GM12878 (cell line): ENCODE results near the gene LAMA2. TPM values are rescaled to one million over a fixed set of nuclear protein-coding genes. Genes with fewer than 3 reads are reported as not detected.

Source experiments
- ATAC-seq: fragments of 200-7000 bp; cut with Tn5 transposase; 3 replicates; pipeline ENCODE4 v1.9.1; 2020; ENCODE audit warnings: mild to moderate bottlenecking, moderate library complexity
- BruUV-seq: library from RNA; stranded (reverse); fragments of 400-500 nt; replicated peaks from 2 replicates; lab custom pipeline; 2021; lab: Mats Ljungman, UMichigan
- CTCF ChIA-PET: fragments of 300-600 bp; sonication (Branson Sonifier 250); formaldehyde crosslinking; extraction: SDS; loops from one replicate; lab custom pipeline; 2021; ENCODE audit warnings: inconsistent platforms; lab: Yijun Ruan, JAX
- POLR2A ChIA-PET: fragments of 350-600 bp; formaldehyde crosslinking; extraction: SDS; loops from one replicate; lab custom pipeline; 2021; ENCODE audit warnings: inconsistent platforms; lab: Charles Lee
- RAD21 ChIA-PET: fragments of 300-600 bp; sonication (Branson Sonifier 250); formaldehyde crosslinking; loops from one replicate; lab custom pipeline; 2023; ENCODE audit warnings: antibody characterized with exemption; ENCODE audit not compliant: unreplicated experiment; lab: Charles Lee
- SMC1A ChIA-PET: fragments of 300-600 bp; sonication (Branson Sonifier 250); formaldehyde crosslinking; loops from one replicate; lab custom pipeline; 2023; ENCODE audit not compliant: unreplicated experiment, uncharacterized antibody; lab: Charles Lee
- DNase-seq: peaks from one replicate; pipeline ENCODE4 v3.0.0-alpha.2; 2011; ENCODE audit warnings: low read depth, low spot score
- FAIRE-seq: peaks from 3 replicates; lab custom pipeline; 2011; peaks lifted over from hg19 to GRCh38; lab: Jason Lieb, UNC
- H2AFZ ChIP-seq: 2 replicates; pipeline ENCODE4 v1.6.0; 2011; ENCODE audit warnings: low read depth, low read length, control low read depth; ENCODE audit not compliant: control insufficient read depth
- H3K27ac ChIP-seq: 2 replicates; pipeline ENCODE4 v1.5.1; 2011; ENCODE audit warnings: control low read depth; ENCODE audit not compliant: control insufficient read depth, insufficient read depth
- H3K27me3 ChIP-seq, 2 experiments: replicated peaks in 1 of 2; 2 replicates each; pipeline versions ENCODE4 v1.6.0 to v1.6.1; 2011; ENCODE audit warnings: low read length in 1 of 2; ENCODE audit not compliant: control insufficient read depth in 2 of 2, insufficient read depth in 2 of 2
- H3K36me3 ChIP-seq, 2 experiments: 2 replicates each; pipeline ENCODE4 v1.5.1; 2011; ENCODE audit warnings: low read length in 1 of 2; ENCODE audit not compliant: control insufficient read depth in 2 of 2, insufficient read depth in 2 of 2
- H3K4me1 ChIP-seq: 2 replicates; pipeline ENCODE4 v1.6.1; 2011; ENCODE audit warnings: mild to moderate bottlenecking, low read length, moderate library complexity, mixed read lengths; ENCODE audit not compliant: control insufficient read depth, insufficient read depth
- H3K4me2 ChIP-seq: 2 replicates; pipeline ENCODE4 v1.6.0; 2011; ENCODE audit warnings: control low read depth; ENCODE audit not compliant: control insufficient read depth, insufficient read depth
- H3K4me3 ChIP-seq: fragments of 200-600 bp; sonication (generic); 2 replicates; pipeline ENCODE4 v1.5.1; 2016
- H3K79me2 ChIP-seq: 2 replicates; pipeline ENCODE4 v1.6.0; 2011; ENCODE audit warnings: low read length; ENCODE audit not compliant: control insufficient read depth, insufficient read depth
- H3K9ac ChIP-seq: 2 replicates; pipeline ENCODE4 v1.8.0; 2011; ENCODE audit warnings: low read length, control low read depth, mixed read lengths; ENCODE audit not compliant: control insufficient read depth, insufficient read depth
- H3K9me3 ChIP-seq: replicated peaks from 3 replicates; pipeline ENCODE4 v1.5.1; 2011; ENCODE audit warnings: mild to moderate bottlenecking, low read length; ENCODE audit not compliant: control insufficient read depth, insufficient read depth
- H4K20me1 ChIP-seq: 2 replicates; pipeline ENCODE4 v1.6.0; 2011; ENCODE audit not compliant: control insufficient read depth, insufficient read depth
- CBFB ChIP-seq: IDR thresholded peaks from 2 replicates; pipeline ENCODE4 v1.6.1; 2016; ENCODE audit warnings: antibody characterized with exemption, low read depth
- CEBPB ChIP-seq, 2 experiments: fragments of 150-350 bp in 1 of 2; IDR thresholded peaks; 2 replicates each; pipeline ENCODE4 v1.6.1; 2012 to 2014; ENCODE audit warnings: low read depth in 2 of 2, low read length in 2 of 2, borderline replicate concordance in 1 of 2, inconsistent platforms in 1 of 2
- CHD4 ChIP-seq: fragments of 200-600 bp; sonication (generic); IDR thresholded peaks from 2 replicates; pipeline ENCODE4 v1.6.1; 2016; ENCODE audit warnings: mild to moderate bottlenecking
- GABPA ChIP-seq: IDR thresholded peaks from 2 replicates; pipeline ENCODE4 v1.6.1; 2014; ENCODE audit warnings: antibody characterized with exemption, low read depth, mild to moderate bottlenecking, inconsistent platforms
- IRF4 ChIP-seq: IDR thresholded peaks from 2 replicates; pipeline ENCODE4 v1.6.1; 2011; ENCODE audit warnings: low read depth, low read length
- MTA2 ChIP-seq: fragments of 450-650 bp; IDR thresholded peaks from 2 replicates; pipeline ENCODE4 v1.6.1; 2016; ENCODE audit warnings: low read depth, mild to moderate bottlenecking, moderate library complexity
- NRF1 ChIP-seq: conservative IDR thresholded peaks from 2 replicates; pipeline ENCODE4 v1.6.1; 2011; ENCODE audit warnings: mild to moderate bottlenecking, low read depth, low read length, improper control_type of control experiment
- PAX5 ChIP-seq: IDR thresholded peaks from 2 replicates; pipeline ENCODE4 v1.6.1; 2011; ENCODE audit warnings: low read depth, low read length, borderline replicate concordance
- PAX8 ChIP-seq: fragments of 450-650 bp; IDR thresholded peaks from 2 replicates; pipeline ENCODE4 v1.6.1; 2017; ENCODE audit warnings: mild to moderate bottlenecking, moderate library complexity
- RBBP5 ChIP-seq: fragments of 200-600 bp; sonication (generic); conservative IDR thresholded peaks from 2 replicates; pipeline ENCODE4 v1.6.1; 2016
- TCF3 ChIP-seq: IDR thresholded peaks from 2 replicates; pipeline ENCODE4 v1.6.1; 2012; ENCODE audit warnings: low read depth, mild to moderate bottlenecking, low read length, borderline replicate concordance; ENCODE audit not compliant: insufficient read depth
- ZNF207 ChIP-seq: fragments of 450-650 bp; IDR thresholded peaks from 2 replicates; pipeline ENCODE4 v1.6.1; 2014; ENCODE audit warnings: antibody characterized with exemption, mild to moderate bottlenecking, borderline replicate concordance
- WGBS: methylation state at CpG from one replicate; pipeline ENCODE4 v1.1.6; 2016; ENCODE audit warnings: low lambda C conversion rate; ENCODE audit not compliant: insufficient replicate concordance, insufficient coverage; ENCODE audit errors: missing lambda C conversion rate; 5-methylcytosine and 5-hydroxymethylcytosine counted together
- in situ Hi-C: fragments of 300-500 bp; cut with MboI; formaldehyde crosslinking; loops from 9 replicates; pipeline ENCODE4 v1.14.3; 2018; ENCODE audit warnings: mixed read lengths
- intact Hi-C: fragments of 100-400 bp; cut with micrococcal nuclease; formaldehyde crosslinking; loops from one replicate; pipeline ENCODE4 v1.14.2; 2022; ENCODE audit not compliant: unreplicated experiment
- polyA plus RNA-seq, 11 experiments: library from polyadenylated mRNA; depleted of rRNA in 4 of 11; unstranded in 6 of 11; stranded (reverse) in 5 of 11; fragments of >200 nt; fragmentation: Nextera tagmentation in 4 of 11; fragmentation: Illumina TruSeq in 1 of 11; extraction: Ambion mirVana in 4 of 11; extraction: Trizol in 1 of 11; gene quantifications; 1 replicate in 1 of 11; 2 replicates in 10 of 11; pipeline versions ENCODE4 v1.2.1 to v1.2.3, GENCODE V29; 2011 to 2016; ENCODE audit warnings: inconsistent platforms in 2 of 11, missing spikeins in 2 of 11, low read depth in 1 of 11
- total RNA-seq, 4 experiments: library from RNA; depleted of rRNA in 3 of 4; stranded (reverse); fragments of >200 nt in 3 of 4; fragmentation: Illumina TruSeq in 1 of 4; extraction: Trizol in 1 of 4; gene quantifications; 2 replicates each; pipeline versions ENCODE4 v1.2.1 to v1.2.3, GENCODE V29; 2013 to 2021
- TF ChIP-seq, protein P1 (sequence below): fragments of 450-650 bp; IDR thresholded peaks from 2 replicates; pipeline ENCODE4 v1.6.1; 2017; ENCODE audit warnings: mild to moderate bottlenecking
- TF ChIP-seq, protein P2 (sequence below): IDR thresholded peaks from 2 replicates; pipeline ENCODE4 v1.6.1; 2012; ENCODE audit warnings: mild to moderate bottlenecking, low read depth, low read length

The LAMA2 gene
- total and polyA plus RNA-seq, 10 of the 15 experiments (the other 5 are each of a cell fraction or from before 2014, with no cell fraction given): 0.04 to 2.0 (median 0.37) TPM; not detected in 1

DNA sequence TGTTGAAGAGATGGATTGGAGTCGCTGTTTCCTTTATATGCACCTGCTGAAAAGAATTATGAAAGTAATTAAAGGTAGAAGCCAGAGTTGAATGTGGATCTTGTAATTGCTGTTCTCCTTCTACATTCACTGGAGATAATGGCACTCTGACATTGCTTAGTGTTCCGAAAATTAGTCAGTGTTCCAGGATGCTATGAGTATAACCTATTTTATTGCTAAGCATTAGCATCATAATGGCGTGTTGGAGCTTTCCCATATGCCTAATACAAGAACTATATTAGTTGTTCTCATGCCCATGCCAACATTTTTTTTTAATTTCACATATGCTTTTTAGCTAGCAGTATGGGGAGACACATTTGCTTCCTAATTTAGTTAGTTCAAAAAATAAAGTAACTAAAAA, 590.6 kb downstream of the LAMA2 start (continued):
- TF ChIP-seq ZNF207: no peak
- TF ChIP-seq, protein P1, sequence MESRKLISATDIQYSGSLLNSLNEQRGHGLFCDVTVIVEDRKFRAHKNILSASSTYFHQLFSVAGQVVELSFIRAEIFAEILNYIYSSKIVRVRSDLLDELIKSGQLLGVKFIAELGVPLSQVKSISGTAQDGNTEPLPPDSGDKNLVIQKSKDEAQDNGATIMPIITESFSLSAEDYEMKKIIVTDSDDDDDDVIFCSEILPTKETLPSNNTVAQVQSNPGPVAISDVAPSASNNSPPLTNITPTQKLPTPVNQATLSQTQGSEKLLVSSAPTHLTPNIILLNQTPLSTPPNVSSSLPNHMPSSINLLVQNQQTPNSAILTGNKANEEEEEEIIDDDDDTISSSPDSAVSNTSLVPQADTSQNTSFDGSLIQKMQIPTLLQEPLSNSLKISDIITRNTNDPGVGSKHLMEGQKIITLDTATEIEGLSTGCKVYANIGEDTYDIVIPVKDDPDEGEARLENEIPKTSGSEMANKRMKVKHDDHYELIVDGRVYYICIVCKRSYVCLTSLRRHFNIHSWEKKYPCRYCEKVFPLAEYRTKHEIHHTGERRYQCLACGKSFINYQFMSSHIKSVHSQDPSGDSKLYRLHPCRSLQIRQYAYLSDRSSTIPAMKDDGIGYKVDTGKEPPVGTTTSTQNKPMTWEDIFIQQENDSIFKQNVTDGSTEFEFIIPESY: no peak
- TF ChIP-seq IRF4: no peak

DNA sequence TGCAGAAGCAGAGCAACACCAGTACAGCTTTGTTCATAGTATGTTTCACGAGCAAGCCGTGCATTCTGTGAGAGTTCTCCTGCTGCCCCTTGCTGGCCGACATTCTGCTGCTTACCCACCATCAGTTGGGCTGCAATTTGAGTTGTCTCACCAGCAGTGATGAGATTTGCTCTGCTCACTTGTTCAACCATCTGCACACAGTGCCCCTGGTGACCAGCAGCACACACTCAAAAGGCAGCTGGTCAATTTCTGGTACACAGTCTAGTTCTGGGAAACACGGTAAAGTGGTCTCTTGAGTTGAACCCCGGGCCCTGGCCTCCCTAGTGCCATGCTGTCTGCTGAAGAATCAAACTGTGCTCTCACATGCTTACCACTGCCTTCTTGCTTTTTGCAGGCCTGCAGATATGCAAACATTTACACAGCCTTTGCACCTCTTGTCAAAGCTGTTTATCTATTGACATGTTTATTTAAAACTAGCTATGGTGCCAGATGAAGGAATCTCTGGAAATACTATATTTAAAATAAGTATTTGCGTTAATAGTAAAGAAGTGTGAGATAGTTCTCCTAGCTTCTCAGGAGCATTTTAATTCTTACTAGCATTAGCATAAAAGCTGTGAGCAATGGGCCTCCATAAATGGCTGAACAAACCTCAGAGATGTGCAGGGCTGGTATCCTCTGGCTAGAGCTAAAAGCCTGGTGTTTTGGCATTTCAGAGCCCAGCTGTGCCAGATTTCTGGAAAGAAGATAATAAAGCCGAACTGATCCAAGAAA, 592.7 kb downstream of the LAMA2 start:
- no peaks in the 10 kb centered on the region for H3K9me3 ChIP-seq
- no peak overlapping the region for H3K4me2 ChIP-seq
- 44% methylated on average over 7 of the region's 7 CpGs for WGBS
- no peaks in the 10 kb centered on the region for H3K36me3 ChIP-seq
- H3K9ac ChIP-seq: no peak overlapping the region
- no peaks in the 10 kb centered on the region; a peak in 2 of 4 replicates for H3K27me3 ChIP-seq
- POLR2A ChIA-PET: no interaction called here
- SMC1A ChIA-PET: interaction anchor here (0.6 to 1.0 kb wide), 4 partner anchors 14 to 632 kb away, joined by 3 to 6 read pairs (median 3); no protein-coding TSS in a partner anchor
- FAIRE-seq (no peak), DNase-seq (no peak), ATAC-seq (no peak)
- H4K20me1 ChIP-seq: no peaks in the 10 kb centered on the region
- in situ Hi-C loops: no loop called here
- CTCF ChIA-PET: interaction anchor here (1.4 to 1.7 kb wide), 5 partner anchors 11 to 73 kb away, joined by 3 to 5 read pairs (median 4); no protein-coding TSS in a partner anchor
- H3K27ac ChIP-seq: no peak overlapping the region
- H3K79me2 ChIP-seq: no peaks in the 10 kb centered on the region
- no peak overlapping the region for H3K4me3 ChIP-seq
- intact Hi-C loops: no loop called here
- no peaks in the 10 kb centered on the region for H3K4me1 ChIP-seq
- H2AFZ ChIP-seq: no peak overlapping the region
- no TSS peak for BruUV-seq
- RAD21 ChIA-PET: no interaction called here
- no peak for TF ChIP-seq TCF3
- TF ChIP-seq PAX8: no peak
- TF ChIP-seq MTA2: no peak
- TF ChIP-seq RBBP5: no peak
- TF ChIP-seq GABPA: no peak
- TF ChIP-seq CEBPB (IDR thresholded peaks at IDR 0.05; ENCODE audit: borderline replicate concordance in 1 of 2, low read depth in 2 of 2, low read length in 2 of 2): no peak
- TF ChIP-seq CBFB: no peak
- TF ChIP-seq PAX5: no peak
- TF ChIP-seq NRF1: no peak
- TF ChIP-seq CHD4: no peak
- TF ChIP-seq, protein P2, sequence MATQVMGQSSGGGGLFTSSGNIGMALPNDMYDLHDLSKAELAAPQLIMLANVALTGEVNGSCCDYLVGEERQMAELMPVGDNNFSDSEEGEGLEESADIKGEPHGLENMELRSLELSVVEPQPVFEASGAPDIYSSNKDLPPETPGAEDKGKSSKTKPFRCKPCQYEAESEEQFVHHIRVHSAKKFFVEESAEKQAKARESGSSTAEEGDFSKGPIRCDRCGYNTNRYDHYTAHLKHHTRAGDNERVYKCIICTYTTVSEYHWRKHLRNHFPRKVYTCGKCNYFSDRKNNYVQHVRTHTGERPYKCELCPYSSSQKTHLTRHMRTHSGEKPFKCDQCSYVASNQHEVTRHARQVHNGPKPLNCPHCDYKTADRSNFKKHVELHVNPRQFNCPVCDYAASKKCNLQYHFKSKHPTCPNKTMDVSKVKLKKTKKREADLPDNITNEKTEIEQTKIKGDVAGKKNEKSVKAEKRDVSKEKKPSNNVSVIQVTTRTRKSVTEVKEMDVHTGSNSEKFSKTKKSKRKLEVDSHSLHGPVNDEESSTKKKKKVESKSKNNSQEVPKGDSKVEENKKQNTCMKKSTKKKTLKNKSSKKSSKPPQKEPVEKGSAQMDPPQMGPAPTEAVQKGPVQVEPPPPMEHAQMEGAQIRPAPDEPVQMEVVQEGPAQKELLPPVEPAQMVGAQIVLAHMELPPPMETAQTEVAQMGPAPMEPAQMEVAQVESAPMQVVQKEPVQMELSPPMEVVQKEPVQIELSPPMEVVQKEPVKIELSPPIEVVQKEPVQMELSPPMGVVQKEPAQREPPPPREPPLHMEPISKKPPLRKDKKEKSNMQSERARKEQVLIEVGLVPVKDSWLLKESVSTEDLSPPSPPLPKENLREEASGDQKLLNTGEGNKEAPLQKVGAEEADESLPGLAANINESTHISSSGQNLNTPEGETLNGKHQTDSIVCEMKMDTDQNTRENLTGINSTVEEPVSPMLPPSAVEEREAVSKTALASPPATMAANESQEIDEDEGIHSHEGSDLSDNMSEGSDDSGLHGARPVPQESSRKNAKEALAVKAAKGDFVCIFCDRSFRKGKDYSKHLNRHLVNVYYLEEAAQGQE: no peak
